Cerebellar nuclear complex (tissue), 1 donor: ENCODE measurements around the gene SFT2D2.
"Not testable (repeated sequence)": the region's sequence is repeated elsewhere in the genome, so short reads cannot be mapped to it uniquely, and the experiment has no call there.

Source experiments
- DNase-seq, 2 experiments: peaks; one replicate each; lab custom pipeline; 2025; lab: John Stamatoyannopoulos, UW

SFT2D2 gene

DNA sequence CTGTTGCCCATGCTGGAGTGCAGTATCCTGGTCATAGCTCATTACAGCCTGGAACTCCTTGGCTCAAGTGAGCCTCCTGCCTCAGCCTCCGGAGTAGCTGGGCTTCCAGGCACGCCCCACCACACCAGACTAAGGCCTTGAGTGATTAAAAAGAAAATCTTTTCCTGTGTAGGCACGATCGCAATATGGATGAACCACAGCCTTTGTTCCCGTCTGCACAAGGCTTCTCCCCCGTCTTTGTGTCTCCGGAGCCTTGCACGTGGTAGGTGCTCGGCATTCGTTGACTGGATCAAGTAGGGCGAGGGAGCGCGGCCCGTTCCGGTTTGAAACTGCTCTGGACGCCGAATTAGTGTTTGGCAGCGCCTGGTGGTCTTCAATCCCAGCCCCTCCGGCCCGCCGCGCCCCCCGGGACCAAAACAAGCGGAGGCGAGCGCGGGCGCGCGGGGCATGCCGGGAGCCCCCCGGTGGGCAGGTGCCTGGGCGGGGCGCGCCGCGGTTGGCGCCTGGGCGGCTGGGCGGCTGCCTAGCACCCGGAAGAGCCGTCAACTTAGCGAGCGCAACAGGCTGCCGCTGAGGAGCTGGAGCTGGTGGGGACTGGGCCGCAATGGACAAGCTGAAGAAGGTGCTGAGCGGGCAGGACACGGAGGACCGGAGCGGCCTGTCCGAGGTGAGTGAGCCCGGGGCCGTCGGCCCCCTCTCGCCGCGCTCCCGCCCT is at the start of gene SFT2D2:
SFT2D2 (plus strand) TSS at position 529 of the 715 bp plus-strand sequence; CDS start at position 605, 76 bp downstream.
- no peak for DNase-seq

DNA sequence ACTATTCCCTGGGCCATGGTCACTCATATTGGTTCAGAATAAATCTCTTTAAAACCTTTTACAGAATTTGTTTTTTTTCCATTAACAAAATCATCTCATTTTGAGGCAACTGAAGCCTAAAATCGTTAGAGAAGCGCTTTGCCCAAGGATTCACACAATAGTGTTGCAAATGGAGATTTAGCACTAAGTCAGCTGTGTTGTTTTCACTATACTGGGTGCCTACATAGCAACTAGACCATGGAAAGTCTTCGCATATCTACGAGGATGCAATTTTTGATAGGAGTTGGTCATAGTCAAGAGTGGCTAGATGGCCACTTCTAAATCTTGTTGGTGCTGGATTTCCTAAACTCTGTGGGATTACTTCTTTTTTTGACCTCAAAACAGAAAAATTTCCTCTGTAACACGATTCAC is 47.6 kb upstream of the SFT2D2 start:
- DNase-seq = no peak

DNA sequence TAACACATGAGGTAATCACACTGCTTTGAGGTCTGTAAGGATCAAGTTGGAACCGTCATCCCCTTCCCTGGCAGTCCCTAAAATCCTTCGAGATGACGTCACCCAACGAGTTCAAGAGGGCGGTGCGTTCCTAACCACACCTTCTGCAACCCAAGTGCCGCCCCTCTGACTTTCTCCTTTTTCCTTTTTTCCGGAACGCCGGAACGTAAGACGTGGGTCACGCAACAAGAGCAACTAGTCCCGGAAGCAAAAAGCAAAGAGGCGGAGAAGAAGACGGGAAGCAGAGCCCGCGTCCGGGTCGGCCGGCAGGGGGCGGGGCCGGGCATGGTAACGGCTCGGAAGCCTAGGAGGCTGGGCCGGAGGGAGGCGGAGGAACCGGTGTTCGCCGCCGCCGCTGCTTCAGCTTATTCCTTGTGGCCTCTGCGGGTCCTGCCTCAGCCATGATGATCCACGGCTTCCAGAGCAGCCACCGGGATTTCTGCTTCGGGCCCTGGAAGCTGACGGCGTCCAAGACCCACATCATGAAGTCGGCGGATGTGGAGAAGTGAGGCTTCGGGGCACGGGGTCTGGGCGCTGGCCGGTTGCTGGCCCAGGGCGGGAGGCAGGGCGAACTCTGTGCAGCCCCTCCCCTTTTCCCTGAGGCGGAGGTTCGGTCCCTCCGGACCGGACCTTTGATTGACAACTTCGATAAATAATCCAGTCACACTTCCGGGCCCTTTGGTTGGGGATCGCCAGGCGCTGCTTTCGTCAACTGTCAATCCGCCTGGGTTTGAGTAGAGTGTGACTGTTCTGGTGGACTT is 47.0 kb upstream of the SFT2D2 start, which contains the start of gene TIPRL:
TIPRL (plus strand) TSS at position 325 of the 800 bp plus-strand sequence; CDS start at position 441, 116 bp downstream.
- peak; percentile 78 to 87 for DNase-seq

DNA sequence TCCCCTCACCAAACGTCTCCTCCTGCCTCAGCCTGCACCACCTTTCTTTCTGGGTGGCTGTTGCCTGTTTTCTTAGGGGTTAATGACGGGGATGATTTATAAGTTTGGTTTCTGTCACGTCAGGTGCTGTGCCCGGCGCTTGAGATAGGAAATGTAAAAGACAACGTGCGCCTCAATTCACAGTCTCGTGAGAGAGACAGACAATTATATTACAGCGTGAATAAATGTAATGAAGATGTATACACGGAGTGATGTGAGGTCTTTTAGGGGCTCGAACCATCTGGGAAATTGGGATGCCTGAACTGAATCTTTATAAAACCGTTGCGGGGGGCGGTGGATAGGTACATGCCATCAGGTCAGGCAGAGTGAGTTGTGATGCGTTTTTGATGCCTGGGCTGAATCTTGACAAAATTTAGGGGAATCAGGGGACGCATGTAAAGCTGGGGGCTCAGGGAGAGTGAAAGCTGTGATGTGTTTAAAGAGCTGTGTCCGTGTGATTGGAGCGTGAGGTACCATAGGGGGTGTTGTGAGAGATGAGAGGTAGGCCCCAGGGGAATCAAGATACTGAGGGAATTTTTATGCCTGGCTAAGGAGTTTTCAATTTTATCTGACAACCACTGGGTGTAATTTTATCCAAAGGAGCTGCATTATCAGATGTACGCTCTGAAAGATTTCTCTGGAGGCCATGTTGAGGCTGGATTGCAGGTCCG is 46.2 kb upstream of the SFT2D2 start:
- no peak for DNase-seq

DNA sequence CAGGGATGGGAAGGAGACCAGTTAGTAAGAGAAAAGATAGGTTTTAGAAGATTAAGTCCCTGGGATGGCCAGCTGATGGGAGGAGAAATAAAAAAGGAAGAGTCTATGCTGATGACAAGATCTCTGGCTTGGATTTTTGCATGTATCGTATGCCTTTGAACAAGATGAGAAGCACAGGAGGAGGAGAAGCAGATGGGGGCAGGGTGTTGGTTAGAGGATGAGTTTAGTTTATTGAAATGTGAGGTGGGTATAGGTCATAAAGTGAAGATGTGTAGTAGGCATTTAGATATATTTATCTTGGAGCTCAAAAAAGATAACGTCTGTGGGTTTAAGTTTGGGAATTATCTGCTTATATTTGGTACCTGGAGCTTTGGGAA is 45.7 kb upstream of the SFT2D2 start:
- no peak for DNase-seq

DNA sequence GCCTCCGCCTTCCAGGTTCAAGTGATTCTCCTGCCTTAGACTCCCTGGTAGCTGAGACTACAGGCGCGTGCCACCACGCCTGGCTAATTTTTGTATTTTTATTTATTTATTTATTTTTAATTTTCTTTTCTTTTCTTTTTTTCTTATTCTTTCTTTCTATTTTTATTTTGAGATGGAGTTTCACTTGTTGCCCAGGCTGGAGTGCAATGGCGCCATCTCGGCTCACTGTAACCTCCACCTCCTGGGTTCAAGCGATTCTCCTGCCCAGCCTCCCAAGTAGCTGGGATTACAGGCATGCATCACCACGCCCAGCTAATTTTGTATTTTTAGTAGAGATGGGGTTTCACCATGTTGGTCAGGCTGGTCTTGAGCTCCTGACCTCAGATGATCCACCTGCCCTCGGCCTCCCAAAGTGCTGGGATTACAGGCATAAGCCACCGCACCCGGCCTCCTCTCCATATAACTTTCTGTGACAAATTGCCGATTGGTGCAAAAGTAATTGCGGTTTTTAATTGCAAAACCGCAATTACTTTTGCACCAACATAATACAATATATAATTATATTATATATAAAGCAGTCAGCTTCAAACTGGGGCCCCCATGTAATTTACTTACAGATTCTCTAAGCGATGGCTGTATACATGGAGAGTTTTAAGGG is 44.6 kb upstream of the SFT2D2 start:
- DNase-seq = not testable (repeated sequence)

DNA sequence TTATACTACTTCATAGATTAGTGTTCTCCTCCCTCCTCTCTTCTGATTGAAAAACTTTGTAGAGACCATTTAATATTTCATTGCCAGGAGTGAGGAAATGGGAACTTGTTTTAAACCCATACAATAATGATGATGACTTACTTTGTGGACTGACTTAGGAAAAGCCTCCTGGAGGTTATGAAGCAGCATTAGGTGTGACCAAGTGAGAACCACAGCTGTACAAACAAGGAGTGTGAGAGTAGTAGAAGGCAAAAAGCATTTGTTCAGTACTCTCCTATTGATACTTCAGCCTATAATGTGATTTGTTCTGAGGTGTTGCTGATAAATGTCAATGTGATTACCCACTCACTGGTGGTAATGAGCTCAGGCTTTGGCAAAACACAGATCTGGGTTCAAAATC is 38.6 kb upstream of the SFT2D2 start:
- DNase-seq = no peak

DNA sequence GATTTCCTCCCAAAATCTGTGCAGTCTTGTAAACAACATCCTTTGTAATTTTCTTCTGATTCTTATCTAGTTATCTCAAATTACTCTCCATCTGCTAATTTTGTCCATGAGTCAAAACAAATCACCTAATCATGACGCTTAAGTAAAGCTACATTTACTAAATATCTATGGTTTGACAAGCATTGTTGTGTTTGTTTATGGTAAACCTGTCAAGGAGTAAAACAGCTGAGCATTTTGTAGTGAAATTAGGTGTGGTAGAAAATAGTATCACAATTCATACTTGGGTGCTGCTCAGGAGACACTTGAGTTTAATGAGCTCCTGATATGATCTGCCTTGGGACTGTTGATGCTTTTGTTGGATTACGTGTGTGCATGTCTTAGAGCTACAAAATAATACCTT is 35.4 kb upstream of the SFT2D2 start:
- no peak for DNase-seq

DNA sequence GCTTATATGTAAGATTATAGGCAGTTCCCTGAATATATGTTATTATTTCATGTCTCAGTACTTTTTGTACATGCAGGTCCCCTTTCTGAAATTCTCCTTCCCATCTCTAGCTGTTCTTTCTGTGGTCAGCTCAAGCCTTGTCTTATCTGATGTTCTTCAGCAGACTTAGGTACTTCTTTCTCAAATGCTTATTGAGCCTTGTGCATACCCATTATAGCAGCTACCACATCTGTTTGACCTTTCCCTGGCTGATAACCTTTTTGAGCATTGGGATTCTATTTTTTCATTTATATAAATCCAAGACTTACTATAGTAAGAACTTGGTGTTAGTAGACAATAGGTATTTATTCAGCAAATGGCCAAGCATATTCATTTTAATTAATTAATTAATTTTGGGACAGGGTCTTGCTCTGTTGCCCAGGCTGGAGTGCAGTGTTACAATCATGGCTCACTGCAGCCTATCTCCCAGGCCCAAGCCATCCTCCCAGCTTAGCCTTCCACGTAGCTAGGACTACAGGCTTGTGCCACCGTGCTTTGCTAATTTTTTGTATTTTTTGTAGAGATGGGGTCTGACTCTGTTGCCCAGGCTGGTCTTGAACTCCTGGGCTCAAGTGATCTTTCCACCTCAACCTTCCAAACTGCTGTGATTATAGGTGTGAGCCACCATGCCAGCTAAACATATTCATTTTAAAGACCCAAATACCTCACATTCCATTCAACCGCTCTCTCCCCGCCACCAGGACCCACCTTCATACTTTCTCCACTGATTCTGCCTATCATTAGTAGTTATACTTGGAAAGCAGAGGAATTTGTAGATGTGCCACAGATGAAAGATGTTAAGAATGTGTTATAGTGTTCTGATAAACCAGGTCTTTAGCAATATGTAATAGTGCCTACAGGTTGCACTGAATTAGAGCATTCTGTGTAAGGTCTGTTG is 30.3 kb upstream of the SFT2D2 start:
- DNase-seq = no peak

DNA sequence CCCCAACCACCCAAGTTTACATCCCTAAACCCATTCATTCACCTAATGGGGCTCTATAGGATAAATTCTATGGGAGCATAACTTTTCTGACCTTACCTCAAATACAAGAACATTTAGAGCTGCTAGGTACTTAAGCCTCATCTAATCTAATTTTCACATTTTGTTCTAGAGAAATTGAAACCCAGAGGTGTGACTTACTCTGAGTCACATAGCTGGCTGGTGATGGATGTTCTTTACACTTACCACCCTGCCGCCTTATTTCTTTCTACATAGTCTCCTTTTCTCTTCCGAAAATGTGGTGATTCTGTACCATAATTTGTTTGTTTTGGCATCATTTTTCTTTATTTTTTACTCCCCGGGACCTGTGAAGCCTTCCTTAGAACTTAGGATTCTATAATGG is 26.7 kb upstream of the SFT2D2 start:
- no peak for DNase-seq

DNA sequence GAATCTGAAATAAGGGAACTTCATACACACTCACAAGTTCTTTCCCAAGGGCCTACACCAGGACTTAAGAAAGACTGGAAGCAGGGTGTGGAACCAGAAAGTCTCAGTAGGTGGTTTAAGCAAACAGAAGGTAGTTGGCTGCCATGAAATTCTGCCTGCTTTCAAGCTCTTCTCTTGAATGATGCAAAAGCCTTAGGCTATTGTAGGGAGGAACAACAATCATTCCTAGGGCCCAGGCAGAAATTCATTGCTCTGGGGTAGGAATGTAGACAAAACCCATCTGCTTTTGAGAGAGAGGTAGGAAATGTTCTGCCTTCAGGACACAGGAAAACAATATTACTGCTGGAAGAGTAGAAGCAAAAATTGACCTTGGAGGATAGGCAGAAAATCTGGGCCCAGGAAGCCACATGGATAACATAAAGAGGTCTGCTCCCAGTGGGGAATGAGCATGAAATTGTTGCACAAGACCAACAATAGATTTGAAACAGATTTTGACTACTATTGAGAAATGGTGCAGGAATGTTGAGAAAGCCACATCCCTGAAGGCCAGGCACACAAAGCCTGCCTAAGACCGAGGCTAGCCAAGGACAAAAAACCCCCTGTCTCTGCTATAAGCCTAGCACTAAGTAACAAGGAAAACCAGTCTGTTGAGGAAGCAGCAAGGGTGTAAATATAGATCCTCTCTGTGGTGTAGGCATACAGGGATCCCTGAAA is 22.7 kb upstream of the SFT2D2 start:
- DNase-seq = no peak

DNA sequence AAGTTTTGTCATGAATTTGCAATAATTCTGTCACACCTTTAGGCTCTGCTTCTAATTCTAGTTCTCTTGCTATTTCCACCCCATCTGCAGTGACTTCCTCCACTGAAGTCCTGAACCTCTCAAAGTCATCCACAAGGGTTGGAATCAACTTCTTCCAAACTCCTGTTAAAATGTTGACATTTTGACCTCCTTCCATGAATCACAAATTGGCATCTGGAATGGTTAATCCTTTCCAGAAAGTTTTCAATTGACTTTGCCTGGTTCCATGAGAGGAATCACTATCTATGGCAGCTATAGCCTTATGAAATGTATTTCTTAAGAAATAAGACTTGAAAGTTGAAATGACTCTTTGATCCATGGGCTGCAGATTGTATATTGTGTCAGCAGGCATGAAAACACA is 19.7 kb upstream of the SFT2D2 start:
- DNase-seq = no peak

DNA sequence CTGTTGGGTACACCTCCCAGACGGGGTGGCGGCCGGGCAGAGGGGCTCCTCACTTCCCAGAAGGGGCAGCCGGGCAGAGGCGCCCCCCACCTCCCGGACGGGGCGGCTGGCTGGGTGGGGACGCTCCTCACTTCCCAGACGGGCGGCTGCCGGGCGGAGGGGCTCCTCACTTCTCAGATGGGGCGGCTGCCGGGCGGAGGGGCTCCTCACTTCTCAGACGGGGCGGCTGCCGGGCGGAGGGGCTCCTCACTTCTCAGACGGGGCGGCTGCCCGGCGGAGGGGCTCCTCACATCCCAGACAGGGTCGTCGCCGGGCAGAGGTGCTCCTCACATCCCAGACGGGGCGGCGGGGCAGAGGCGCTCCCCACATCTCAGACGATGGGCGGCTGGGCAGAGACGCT is 18.1 kb upstream of the SFT2D2 start:
- not testable (repeated sequence) for DNase-seq

DNA sequence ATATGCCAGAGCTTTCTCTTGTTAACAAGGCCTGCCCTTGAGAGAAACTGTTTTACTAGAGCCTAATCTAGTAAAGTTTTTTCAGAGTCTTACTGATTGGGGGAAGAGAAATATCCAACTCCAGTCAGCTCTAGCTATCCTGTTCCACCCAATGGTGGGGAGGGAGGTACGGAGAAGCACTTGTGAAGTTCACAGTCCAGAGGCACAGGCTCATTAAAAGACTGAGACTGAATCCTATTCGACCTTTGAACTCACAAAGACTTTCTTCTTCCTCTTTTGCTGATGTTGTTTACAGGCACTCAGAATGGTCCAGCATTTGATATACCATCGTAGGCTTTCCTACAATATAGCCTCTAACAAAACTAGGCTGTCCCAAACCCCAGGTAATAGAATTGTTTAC is 15.5 kb upstream of the SFT2D2 start:
- DNase-seq = no peak

DNA sequence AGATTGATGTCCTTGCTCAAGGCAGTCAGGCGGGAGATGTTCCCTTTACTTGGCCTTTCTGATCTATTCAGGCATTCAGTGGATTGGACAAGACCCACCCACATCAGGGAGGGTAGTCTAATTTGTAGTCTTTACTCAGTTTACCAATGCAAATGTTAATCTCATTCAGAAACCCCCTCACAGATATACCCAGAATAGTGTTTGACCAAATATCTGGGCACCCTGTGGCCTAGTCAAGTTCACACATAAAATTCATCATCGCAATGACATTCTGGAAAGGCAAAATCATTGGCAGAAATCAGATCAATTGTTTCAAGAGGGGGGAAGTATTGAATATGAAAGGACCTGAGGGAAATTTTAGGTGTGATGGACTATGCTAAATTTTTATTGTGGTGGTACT is 12.5 kb upstream of the SFT2D2 start:
- DNase-seq = no peak

DNA sequence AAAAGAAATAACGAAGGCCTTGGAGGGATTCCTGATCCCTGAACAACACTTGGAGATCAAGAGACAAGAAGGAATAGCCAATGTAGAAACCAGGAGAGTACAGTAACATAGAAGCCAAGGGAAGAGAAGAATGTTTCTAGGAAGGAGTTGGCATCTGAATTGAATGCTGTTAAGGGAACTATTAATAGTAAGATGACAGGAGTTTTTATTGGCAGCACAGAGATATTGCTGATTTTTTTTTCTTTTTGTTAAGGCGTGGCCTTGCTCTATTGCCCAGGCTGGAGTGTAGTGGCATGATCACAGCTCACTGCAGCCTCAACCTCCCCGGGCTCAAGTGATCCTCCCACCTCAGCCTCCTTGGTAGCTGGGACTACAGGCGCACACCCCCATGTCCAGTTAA is 9.6 kb upstream of the SFT2D2 start:
- no peak for DNase-seq

DNA sequence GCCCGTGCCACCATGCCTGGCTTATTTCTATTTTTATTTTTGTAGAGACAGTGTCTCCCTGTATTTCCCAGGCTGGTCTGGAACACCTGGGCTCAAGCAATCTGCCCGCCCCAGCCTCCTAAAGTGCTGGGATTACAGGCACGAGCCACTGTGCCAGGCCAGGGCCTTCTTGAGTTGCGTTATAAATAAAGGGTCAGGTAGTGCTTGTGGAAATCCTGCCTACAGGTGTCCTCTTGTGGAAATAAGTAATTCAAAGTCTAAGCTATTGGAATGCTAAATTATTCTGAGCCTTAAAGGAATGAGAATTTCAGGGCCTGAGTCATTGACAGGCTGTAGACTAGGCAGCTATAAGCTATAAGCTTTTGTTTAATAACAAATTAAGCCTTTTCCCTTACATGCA is 8.1 kb upstream of the SFT2D2 start:
- no peak for DNase-seq

DNA sequence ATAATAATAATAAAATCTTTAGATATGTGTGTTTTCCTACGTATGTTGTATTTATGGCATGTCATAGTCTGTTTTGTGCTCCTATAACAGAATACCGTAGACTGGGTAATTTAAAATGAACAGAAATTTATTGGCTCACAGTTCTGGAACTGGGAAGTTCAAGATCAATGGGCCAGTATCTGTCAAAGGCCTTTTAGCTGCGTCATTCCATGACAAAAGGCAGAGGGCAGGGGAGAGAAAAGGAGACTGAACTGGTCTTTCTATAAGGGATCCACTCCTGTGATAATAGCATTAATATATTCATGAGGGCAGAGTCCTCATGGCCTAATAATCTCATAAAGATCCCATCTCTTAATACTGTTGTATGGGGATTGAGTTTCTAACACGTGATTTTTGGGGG is 7.1 kb upstream of the SFT2D2 start:
- no peak for DNase-seq

DNA sequence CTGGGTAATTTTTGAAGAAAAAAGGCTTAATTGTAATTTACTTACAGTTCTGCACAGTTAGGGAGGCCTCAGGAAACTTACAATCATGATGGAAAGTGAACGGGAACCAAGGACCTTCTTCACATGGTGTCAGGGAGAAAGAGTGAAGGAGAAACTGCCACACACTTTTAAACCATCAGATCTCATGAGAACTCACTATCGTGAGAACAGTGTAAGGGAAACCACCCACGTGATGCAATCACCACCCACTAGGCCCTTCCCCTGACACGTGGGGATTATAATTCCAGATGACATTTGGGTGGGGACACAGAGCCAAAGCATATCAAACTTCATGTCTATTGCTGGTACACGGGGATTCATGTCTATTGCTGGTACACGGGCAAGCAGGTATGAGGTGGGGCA is 5.3 kb upstream of the SFT2D2 start:
- no peak for DNase-seq

DNA sequence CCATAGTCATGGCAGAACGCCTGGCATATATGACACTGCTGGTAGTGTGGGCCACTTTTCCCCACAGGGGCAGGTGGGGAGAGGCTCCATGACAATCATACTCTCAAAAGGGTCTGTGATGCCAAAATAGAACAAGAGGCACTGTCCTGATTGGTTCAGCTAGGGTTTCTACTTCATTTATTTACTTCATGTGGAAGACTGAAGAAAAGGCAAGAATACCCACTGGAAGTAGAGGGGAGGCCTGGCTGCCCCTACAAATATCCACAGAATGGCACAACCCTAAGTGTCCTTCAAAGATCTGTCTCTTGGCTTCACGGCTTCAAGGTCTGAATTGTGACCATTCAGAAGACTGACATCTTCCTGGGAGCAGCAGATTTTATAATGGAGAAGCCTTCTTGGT is 4.5 kb upstream of the SFT2D2 start:
- DNase-seq = no peak
